Ovary (tissue), 3 donors: Measurements from ENCODE around the gene RANBP17.

Experiments used
- CTCF ChIP-seq, 3 donors: fragments of 450-650 bp in 2 of 3; fragments of 200-600 bp in 1 of 3; IDR thresholded peaks; one replicate each; pipeline versions ENCODE4 v1.5.1 to v1.8.0; 2016 to 2022; ENCODE audit warnings: antibody characterized with exemption in 3 of 3, mild to moderate bottlenecking in 1 of 3
- EP300 ChIP-seq: sonication (generic); formaldehyde crosslinking; IDR thresholded peaks from one replicate; pipeline ENCODE4 v1.6.1; 2017; ENCODE audit warnings: antibody characterized with exemption
- donor health status: DM: no; HTN: no; CAD: no.

- no peak for TF ChIP-seq CTCF (IDR thresholded peaks at IDR 0.05)
- no peak for TF ChIP-seq EP300
Measured at GRCh38 chr5:171152382-171152781, 290.6 kb downstream of the RANBP17 start.
